Activated CD4-positive, alpha-beta T cell treated with anti-CD3 and anti-CD28 coated beads for 48 hours (primary cell): ENCODE measurements around the gene ADGRB2.

Source experiments
- DNase-seq: peaks from one replicate; pipeline ENCODE4 v3.0.0-alpha.2; 2020

Gene ADGRB2

DNA sequence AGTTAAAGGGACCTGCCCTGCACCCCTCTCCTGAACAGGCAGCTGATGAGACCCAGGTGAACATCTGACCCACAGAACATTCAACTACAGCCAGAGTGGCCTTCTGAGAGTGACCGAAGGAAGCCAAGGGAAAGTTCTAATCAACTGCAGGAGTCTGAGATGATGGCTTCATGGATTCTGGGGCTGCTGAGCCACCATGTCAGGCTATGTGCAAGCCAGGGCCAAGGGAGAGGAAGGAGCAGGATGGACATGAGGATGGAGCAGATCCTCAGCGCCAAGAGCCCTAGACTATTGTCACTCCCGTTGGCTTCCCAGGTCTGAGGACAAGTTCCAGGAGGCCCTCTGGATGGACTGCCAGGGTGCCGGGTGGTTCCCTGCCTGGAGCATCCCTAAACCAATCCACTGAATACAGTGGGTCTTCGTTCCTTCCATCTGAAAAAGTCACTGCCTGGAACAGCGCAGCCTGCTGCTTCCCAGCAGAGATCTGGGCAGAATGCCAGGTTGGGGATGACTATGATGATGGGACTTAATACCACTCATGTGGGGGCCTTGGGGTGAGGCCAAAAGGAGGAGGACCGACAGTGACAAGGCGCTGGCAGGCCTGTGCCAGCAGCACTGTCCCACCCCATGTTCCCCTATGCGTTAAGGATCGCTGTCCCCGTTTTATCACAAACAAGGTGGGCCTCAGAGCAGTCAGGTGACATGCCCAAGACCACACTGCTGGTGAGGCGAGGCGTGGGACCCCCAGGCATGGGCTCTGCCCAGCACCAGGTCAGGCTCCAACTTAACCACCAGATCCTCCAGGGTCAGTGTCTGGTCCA lies 31.9 kb upstream of the ADGRB2 start:
- DNase-seq: no peak

DNA sequence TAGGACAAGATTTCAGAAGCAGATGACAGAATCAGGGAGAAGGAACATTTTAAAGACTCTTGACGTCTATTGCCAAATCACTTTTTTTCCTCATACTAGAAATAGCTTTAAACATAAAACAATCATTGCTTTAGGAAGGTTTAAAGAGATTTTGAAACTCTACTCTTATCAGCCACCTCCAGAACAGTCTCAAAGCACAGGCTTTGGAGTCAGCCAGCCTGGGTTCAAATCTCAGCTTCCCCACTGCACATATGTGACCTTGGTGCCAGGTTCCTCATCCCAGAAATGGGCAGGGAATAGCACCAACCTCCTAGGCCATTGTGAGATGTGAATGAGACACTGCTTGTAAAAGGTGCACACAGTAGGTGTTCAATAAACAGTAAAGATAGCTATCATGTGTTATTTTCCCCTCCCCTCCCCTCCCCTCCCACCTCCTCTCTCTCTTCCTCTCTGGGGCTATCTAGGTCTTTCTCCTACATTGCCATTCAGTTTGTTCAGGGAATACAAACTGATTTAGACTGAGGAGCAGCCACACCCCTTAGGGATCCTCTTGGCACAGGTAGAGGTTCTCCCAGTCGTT lies 31.0 kb upstream of the ADGRB2 start:
- DNase-seq: no peak

DNA sequence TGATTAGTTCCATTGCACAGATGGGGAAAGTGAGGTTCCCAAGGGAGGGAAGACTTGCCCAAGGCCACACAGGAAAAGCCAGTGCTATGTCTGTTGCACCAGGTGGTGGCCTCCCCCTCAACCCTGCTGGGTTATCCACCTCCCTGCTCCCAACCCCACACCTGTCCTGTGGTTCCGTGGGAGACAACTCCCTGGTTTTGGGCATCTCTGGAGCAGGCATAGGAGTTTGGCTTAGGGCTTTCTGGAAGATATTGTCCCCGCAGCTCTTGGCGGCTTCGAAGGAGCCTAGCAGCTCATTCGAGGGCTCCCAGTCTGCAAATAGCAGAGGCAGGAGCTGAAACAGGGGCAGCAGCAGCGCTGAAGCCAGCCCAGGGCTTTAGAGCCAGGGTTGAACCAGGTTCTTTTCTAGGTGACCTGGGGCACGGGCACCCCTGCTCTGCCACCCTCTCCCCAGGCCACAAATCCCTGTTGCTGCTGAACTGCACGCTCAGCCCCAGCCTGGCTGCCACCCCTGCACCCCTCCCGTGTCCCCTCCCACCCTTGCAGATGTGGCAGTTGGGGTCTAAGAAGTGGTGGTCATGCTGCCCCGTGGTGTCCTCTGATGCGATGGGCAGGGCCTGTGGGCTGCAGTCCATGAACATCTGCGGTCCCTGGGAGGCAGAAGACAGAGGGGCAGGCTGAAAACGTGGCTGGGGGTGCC lies 29.6 kb upstream of the ADGRB2 start:
- no peak for DNase-seq

DNA sequence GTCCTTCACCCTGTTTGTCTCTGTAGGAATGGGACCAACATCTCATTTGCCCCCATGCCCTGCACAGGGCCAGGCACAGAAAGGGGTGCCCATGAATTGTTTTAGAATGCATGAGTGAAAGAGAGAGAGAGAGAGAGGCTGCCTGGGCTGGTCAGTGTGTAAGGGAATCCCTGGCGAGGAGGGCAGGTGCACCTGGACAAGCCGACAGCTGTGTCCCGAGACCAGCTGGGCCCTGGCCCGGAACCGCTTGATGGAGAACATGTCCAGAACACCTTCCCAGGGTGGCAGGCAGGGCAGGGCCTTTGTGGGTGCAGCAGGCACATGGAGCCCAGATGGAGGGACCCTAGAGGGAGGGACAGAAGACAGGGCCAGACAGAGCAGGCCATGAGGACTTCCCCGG lies 28.9 kb upstream of the ADGRB2 start:
- DNase-seq: no peak

DNA sequence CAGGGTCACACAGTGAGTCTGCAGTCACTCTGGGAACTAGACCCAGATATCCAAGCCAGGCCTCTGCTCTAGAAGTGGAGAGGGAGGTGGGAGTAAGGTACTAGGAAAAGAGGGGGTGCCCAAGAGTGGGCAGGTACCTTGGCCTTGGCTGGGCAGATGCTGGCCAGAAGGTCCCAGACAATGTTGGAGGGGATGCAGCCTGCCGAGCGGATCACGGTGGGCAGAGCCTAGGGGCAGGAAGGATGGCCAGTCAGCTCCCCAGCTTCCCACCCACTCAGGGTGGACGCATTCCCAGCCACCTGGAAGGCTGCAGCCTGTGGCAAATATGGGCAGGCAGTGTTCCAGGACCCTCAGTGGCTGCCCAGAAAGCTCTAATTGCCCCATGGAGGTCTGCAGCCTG lies 28.4 kb upstream of the ADGRB2 start:
- no peak for DNase-seq

DNA sequence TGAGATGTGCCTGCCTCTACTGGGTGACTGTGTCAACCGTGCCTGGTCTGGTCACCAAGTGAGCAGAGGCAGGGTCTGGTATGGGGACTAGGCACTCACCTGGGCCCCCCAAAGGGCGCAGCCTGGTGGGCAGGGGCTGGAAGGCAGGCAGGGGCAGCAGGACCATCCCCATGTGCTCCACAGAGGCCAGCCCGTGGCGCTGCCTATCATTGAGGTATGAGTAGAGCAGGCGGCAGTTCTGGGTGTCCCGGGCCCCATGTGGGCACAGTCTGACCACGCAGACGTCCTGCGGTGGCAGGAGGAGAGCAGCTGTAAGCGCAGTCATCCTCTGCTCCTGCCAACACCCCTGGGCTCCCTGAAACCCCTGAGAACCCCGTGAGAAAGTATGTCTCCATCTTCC lies 28.0 kb upstream of the ADGRB2 start:
- no peak for DNase-seq

DNA sequence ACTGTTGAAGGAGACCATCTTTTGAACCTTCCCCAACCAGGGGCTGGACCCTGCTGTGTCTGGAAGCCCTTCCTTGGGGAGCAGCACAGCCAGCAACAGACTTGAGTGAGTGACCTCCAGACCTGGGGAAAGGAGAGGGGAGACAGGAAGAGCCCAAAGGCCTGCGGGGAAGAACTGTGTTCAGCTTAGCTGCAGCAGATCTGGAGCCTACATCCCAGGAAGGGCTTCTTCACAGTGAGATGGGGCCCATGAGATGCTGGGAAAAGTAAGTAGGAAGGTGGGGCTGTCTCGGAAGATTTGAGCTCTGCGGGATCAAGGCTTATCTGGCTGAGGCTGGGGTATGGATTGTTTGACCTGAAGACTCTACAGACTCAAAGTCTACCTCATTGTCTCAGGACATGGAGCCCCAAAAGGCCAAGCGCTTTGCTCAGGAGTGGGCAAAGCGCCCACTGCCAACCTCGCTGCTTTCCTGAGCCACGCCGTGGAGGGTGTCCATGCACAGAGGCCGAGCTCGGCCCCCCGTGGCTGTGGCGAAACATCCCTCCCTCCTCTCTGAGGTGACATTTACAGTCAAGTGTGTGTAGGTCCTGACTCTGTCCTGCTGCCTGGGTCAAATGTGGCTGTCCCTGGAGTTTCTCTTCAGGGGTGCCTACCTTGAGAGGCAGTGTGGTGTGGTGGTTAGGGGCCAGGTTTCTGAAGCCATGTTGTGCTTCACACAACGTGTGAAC lies 27.2 kb upstream of the ADGRB2 start:
- no peak for DNase-seq

DNA sequence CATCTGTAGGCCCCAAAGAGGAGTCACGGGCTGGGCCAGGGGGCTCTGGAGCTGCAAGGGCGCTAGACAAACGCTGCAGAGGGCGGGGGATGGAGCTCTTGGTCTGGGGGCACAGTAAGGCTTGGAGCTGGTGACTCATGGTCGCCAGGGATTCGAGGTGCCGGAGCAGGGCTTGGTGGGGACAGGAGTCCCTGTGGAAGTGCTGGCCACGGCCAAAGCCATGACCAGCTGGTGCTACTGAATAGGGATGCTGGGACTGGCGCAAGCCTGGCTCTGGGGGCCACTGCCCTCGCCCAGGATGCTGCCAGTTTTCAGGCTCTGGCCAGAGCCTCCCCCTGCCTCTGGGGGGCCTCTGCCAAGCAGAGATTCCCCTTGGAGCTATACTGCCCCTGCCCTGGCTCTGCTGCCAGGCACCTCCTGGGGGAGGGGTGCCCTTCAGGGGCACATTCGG lies 26.5 kb upstream of the ADGRB2 start:
- no peak for DNase-seq

DNA sequence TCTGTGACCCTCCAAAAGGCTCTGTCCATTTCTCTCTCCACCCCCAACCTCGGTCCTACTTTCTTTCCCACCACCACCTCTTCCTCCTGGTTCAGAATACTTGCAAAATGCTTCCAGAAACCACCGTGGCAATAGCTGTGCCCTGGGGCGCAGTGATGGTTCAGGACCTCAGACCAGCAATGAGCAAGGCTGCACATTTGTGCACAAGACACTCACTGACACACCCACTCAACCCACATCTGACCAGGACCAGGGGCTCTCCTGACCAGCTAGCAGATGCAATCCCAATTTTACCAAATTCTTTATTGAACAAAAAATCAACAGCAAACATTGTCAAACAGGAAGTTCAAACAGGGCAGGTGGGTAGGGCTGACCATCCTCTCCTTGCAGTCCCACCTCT lies 26.0 kb upstream of the ADGRB2 start:
- no peak for DNase-seq

DNA sequence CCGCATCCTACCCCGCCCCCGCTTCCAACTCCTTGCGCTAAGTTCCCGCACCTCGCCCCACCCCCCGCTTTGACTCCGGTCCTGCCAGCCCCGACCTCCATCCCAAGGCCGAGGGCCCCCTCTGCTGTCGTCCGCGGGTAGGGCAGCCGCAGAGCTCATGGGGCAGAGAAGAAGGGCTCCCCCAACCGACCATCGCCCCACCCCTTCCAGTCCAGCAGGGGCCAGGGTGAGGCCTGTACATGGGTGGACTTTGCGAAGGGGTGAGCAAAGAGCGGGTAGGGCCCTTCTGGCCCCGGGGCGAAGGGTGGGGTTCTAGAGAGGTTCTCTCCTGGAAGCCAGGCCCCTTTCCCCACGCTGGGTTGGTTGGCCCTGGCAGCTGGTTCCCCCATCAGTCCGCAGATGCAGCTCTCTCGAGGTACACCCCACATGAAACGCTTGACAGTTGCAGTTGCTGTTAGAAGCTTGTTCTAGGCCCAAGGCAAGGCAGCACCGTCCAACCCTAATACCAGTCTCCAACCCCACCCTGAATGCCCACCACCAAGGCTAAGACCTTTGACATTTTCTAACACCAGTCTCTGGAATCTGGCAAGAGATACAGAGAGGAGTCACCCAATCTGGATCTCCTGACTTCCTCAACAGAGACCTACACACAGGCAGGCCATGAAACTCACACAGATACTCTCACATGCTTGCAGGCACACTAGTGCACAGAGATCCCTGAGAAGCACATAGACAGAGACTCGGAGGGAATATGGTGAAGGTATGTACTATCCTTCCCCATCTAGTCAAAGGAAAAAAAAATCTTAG lies 25.3 kb upstream of the ADGRB2 start:
- DNase-seq: peak; percentile 99

DNA sequence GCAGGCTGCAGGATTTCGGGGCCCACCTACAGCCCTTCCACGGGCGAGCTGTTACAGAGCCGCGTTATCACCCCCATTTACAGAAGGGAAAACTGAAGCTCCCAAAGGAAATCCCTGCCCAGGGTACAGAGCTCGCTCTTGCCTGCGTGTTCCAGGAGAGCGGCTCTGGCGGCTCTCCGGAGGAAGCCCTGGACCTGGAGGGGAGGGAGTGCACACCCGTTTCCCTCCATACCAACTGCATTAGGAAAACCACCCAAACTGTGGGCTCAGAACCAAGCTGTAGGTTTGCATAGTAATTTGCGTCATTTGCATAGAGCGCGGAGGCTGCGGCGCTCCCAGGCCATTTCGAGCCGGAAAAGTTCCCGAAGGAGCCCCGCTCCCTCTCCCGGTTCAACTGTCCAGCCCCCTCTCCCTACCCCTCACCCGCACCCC lies 24.7 kb upstream of the ADGRB2 start:
- DNase-seq: no peak

DNA sequence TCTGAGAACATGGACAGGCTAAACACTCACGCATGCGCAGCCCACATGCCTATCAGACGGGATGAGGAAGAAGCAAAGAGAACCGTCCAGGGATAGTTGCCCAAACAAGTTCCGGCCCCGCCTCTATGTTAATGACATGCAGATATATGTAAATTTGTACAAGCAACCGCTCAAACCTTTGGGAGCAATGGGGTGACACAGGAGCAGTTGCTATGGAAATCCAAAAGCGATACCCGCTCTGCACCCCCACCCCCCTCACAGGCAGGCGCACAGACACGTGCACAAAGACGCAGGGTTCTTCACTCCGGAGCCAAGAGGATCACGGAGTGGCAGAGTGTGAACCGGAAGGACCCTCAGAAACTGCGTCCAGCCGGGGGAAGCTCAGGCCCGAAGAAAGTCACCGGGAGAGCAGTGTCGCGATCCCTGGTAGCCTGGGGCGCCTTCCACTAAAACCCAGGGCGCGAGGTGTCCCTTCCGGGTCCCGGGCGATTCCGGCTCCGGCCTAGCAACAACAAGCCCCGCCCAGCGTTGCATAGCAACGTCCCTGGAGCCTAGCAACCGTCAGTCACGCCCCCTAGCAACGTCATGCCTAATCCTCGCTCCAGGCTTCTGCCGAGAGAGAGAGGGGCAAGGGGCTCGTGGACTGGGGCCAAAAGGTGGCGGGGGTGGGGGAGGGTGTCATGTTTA lies 24.1 kb upstream of the ADGRB2 start:
- peak; percentile 95 for DNase-seq

DNA sequence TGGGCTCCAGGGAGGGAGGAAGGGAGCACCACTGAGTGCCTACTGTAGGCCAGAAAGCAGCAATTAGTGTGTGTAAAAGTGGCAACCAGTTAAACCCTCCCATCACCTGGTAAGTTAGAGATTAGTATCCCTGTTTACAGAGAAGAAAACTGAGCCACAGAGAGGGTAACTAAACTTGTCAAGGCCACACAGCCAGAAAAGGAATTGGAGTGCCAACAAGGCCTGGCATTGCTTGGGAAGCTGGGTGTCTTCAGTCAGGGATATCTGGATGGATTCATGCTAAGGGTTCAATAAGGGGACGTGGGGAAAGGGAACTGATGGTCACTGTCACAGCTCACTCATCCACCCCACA lies 23.6 kb upstream of the ADGRB2 start:
- DNase-seq: no peak

DNA sequence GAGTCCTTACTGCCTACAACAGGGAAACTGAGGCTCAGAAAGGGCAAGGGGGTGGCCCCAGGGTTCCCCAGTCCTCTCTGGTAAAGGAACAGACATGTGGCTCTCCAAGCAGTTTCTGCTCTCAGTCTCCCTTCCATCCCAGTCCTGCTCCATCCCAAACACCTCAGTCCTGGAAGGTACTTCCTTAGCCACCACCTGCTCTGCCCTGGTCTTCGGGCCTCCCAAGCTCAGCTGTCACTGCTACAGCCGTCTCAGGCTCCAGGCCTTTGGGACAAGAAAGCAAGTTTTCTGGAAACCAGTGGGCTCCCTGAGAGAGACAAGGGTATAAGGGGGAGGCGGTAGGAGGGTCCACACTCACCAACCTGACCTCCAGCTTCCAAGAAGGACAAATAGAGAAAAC lies 23.1 kb upstream of the ADGRB2 start:
- no peak for DNase-seq

DNA sequence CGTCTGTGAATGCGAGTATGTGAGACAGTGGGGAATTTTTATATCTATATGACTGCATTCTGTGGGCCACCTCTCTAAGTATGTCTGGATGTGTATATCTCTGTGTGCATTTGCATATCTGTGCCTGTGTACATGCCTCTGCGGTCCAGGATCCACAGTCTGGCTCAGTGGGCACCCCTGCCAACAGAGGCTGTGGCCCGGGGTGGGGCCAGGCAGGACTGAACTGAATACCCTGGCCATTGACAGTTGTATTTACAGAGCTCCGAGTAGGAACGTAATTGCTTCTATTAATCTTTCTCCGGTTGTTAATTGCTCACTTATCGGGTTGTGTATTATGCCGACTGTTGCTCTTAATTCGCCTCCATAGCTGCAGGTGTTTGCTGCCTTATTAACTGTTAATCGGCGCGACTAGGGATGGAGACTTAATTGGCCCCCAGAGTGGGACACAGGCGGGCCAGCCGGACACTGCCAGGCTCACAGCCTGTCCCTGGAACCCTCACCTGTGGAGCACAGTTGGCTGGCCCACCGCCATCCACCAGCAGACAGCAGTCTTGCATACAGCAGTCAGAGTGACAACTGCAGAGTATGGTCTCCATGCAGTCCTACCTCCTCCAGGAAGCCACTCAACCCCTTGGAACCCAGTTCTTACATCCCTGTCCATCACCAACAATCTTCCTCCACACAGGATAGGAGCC lies 22.4 kb upstream of the ADGRB2 start:
- DNase-seq: no peak

DNA sequence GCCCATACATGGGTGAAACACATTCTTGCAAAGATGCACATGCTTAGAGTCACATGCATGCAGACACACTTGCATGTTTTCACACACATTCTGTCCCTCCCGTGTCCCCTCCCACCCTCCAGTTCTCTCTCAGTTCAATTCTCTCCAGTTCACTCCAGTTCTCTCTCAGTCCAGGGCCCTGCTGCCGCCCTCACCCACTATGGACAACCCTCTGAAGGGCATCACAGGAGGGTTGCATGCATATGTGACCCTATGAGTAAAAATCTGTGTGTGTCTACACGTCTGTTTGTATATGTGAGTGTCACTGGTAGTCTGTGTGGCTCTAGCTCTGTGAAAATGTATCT lies 21.8 kb upstream of the ADGRB2 start:
- DNase-seq: no peak

DNA sequence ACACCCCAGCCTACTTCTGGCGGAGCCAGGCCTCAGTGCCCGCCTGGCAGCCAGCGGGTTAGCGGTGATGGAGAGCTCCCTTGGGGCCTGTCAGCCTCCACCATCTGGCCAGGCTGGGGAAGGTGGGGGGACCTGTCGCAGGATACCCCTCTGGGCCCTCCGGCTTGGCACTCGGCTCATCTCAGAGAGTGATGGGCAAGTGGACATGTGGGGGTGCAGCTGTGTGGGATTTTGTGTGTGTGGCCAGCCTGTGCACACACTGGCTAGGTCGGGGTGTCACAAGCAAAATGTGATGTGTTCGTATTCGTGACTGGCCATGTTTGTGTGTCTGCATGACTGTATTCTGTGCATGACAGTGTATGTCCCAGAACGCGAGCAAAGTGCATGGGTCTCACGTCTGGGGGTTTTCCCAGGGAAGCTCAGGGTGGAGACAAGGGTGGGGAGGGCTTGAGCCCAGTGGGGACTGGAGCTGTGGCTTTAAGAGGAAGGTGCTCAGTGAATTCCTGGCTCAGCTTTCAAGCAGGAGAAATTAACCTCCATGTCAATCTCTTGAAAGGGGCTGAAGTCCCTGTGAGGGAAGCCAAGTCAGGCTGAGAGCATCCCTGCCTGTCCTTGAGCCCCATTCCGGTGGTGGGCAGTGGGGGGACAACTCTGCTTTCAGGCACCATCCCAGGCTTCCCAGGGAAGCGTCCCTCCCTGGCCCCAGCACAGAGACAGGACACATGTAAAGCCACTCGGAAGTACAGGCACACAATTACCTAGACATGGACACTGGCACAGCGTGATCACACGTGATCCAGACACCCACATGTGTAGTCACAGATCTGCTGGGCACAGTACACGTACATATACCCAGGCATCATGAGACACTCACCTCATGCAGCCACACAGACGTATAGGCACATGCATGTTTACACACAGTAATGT lies 21.1 kb upstream of the ADGRB2 start:
- no peak for DNase-seq

DNA sequence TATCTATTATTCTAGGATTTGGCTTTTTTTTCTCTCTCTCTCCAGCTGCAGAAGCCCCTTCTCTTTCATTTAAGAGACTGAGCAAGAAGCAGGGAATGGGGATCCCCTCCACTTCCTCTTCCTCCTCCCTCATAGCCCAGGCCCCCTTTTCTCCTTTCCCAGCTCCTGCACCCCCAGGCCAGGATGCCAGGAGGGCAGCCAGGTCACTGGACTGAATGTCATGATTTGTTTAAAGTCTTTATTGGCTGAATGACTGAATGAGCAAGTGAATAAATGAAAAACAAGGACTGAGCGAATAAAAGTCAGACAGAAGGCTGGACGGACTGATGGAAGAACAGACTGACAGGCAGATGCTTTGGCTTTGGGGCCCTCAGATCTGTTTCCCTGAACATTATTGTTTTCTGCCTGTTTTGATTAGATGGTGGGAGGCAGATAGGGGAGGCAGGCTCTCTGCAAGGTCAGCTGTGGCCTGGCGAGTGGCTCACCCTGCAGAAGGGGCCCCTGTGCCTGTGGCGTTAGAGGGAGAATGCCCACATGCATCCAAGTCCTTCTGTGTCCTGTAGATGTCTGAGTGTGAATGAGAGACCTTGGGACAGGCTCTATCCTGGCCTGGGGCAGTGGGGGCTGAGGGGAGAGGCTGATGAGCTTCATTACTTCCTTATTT lies 20.3 kb upstream of the ADGRB2 start:
- no peak for DNase-seq

DNA sequence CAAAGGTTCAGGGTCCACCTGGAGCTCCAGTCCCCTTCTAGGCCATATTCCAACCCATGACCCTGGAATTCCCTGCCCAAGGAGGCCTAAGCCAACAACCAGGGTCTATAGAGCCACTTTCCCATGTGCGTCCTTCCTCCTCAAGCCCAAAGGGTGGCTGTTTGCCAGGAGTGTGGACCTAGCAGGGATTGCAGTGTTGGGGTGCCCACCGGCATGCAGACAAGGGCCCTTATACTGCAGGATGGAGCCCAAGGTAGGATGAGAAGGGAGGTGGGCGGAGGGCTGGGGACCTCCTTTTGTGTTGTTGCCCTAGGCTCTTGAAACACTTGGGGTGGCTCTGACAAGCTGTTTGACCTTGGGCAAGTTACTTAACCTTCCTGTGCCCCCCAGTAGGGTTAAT lies 19.7 kb upstream of the ADGRB2 start:
- DNase-seq: no peak
